Stimulated activated CD4-positive, alpha-beta T cell treated with anti-CD3 and anti-CD28 coated beads, Interleukin-15, amount 100 ng/mL, for 24 hours (primary cell): ENCODE measurements around the gene GALM.
A peak's percentile ranks its signal among the peaks of the same experiment; 100 is the strongest.
"Not testable (repeated sequence)": the region's sequence is repeated elsewhere in the genome, so short reads cannot be mapped to it uniquely, and the experiment has no call there.

ENCODE experiments used
- DNase-seq: peaks from one replicate; pipeline ENCODE4 v3.0.0-alpha.2; 2020

GALM gene

GRCh38 chr2:38665854-38666555, at the start of gene GALM:
GALM (plus strand) TSS chr2:38666114; CDS start chr2:38666162, 48 bp downstream.
- DNase-seq, result peak; percentile 76

- no peak for DNase-seq
These were observed 48.6 kb upstream of the GALM start for GRCh38 chr2:38617301-38617700.

GRCh38 chr2:38619458-38620164, 46.3 kb upstream of the GALM start:
- no peak for DNase-seq

GRCh38 chr2:38620282-38620977, 45.5 kb upstream of the GALM start:
- DNase-seq, result no peak

GRCh38 chr2:38621018-38621417, 44.9 kb upstream of the GALM start:
- DNase-seq, result no peak

GRCh38 chr2:38622210-38622609, 43.7 kb upstream of the GALM start:
- no peak for DNase-seq

GRCh38 chr2:38626326-38627035, 39.4 kb upstream of the GALM start:
- DNase-seq, result peak; percentile 34

- DNase-seq, result no peak
These were observed 38.5 kb upstream of the GALM start for GRCh38 chr2:38627391-38627790.

- no peak for DNase-seq
These were observed 36.2 kb upstream of the GALM start for GRCh38 chr2:38629684-38630083.

- no peak for DNase-seq
These were observed 33.9 kb upstream of the GALM start for GRCh38 chr2:38631976-38632375.

GRCh38 chr2:38632980-38633379, 32.9 kb upstream of the GALM start:
- DNase-seq, result no peak

- no peak for DNase-seq
These were observed 32.0 kb upstream of the GALM start for GRCh38 chr2:38633895-38634294.

GRCh38 chr2:38634684-38635083, 31.2 kb upstream of the GALM start:
- no peak for DNase-seq

GRCh38 chr2:38635139-38635538, 30.8 kb upstream of the GALM start:
- DNase-seq, result no peak

- no peak for DNase-seq
These were observed 29.8 kb upstream of the GALM start for GRCh38 chr2:38636069-38636468.

- not testable (repeated sequence) for DNase-seq
These were observed 23.4 kb upstream of the GALM start for GRCh38 chr2:38642373-38643017.

GRCh38 chr2:38643021-38643671, 22.8 kb upstream of the GALM start:
- no peak for DNase-seq

- DNase-seq, result not testable (repeated sequence)
These were observed 22.0 kb upstream of the GALM start for GRCh38 chr2:38643683-38644511.

GRCh38 chr2:38648107-38648761, 17.7 kb upstream of the GALM start:
- no peak for DNase-seq

GRCh38 chr2:38649176-38649728, 16.7 kb upstream of the GALM start:
- no peak for DNase-seq
